ENCODE data around the gene RNF8. TPM values are rescaled to one million over a fixed set of nuclear protein-coding genes. Genes with fewer than 3 reads are reported as not detected.

RNF8 gene
- total and polyA plus RNA-seq, 9 of the 15 experiments (the other 6 are each of a cell fraction or from before 2014, with no cell fraction given): 10.6 to 47.0 (median 37.5) TPM

GRCh38 chr6:37432916-37433656 is 79.3 kb downstream of the RNF8 start, which contains the start of gene CMTR1:
CMTR1 (plus strand) TSS chr6:37433221; CDS start chr6:37435630, 2,409 bp downstream.
- in situ Hi-C loops (cut with MboI): no loop called here
- DNase-seq (ENCODE audit: extremely low read depth in 1 of 4, low spot score in 3 of 4) (peak; percentile 97 to 99 (median 99)), FAIRE-seq (peak; percentile 73), ATAC-seq (peak; percentile 95)
- H3K4me3 ChIP-seq: peak within 1 kb of the TSS; percentile 88
- TSS peak; percentile 14 for BruUV-seq (replicated peaks)
- H3K9me3 ChIP-seq (replicated peaks; ENCODE audit: control insufficient read depth, insufficient read depth, low read depth, low read length): peaks cover 4% of the 10 kb centered on the region; the same call in 1 of the 2 replicates
- H3K4me2 ChIP-seq (ENCODE audit: insufficient read depth, low read length): peak within 1 kb of the TSS; percentile 89
- peak within 1 kb of the TSS; percentile 81 to 96 for H3K9ac ChIP-seq (ENCODE audit: insufficient read depth in 1 of 2, low read depth in 2 of 2, low read length in 2 of 2)
- intact Hi-C loops (cut with micrococcal nuclease): no loop called here
- no peaks in the 10 kb centered on the region for H3K9me1 ChIP-seq (ENCODE audit: control insufficient read depth, insufficient read depth, low read length)
- peaks cover 28% of the 10 kb centered on the region for H3K36me3 ChIP-seq (ENCODE audit: control insufficient read depth, insufficient read depth, low read length)
- CTCF ChIA-PET (ENCODE audit: low intra/inter-chr PET ratio): interaction anchor here (1.5 kb wide), 1 partner anchor 259 kb away, joined by 3 read pairs; no protein-coding TSS in a partner anchor
- WGBS (ENCODE audit: insufficient coverage, low coverage, missing lambda C conversion rate): 0% methylated on average over 39 of the region's 61 CpGs
- peak within 1 kb of the TSS; percentile 83 for H3K27ac ChIP-seq (ENCODE audit: extremely low read depth, low read depth, low read length)
- H3K79me2 ChIP-seq (ENCODE audit: control insufficient read depth, insufficient read depth, low read length): peaks cover 46% of the 10 kb centered on the region
- no peaks in the 10 kb centered on the region for H4K20me1 ChIP-seq (replicated peaks; ENCODE audit: control insufficient read depth, insufficient read depth, low read length)
- peak within 1 kb of the TSS; percentile 100 for H2AFZ ChIP-seq (ENCODE audit: low read depth, low read length)
- peaks cover 14 to 22% of the 10 kb centered on the region in 2 experiments for H3K4me1 ChIP-seq (replicated peaks in 1 of 2; ENCODE audit: control insufficient read depth in 2 of 2, insufficient read depth in 2 of 2, low read length in 2 of 2)
- H3K27me3 ChIP-seq (ENCODE audit: control insufficient read depth in 2 of 2, insufficient read depth in 2 of 2, low read length in 2 of 2): no peaks in the 10 kb centered on the region
- POLR2A ChIA-PET: interaction anchor here (0.6 to 2.3 kb wide), 18 partner anchors 8 to 411 kb away, joined by 3 to 15 read pairs (median 8); no protein-coding TSS in a partner anchor
- TF ChIP-seq, protein P1, sequence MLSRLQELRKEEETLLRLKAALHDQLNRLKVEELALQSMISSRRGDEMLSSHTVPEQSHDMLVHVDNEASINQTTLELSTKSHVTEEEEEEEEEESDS (CRISPR knock-in tag; IDR thresholded peaks at IDR 0.05): no peak
- TF ChIP-seq HINFP (tag; conservative IDR thresholded peaks at IDR 0.05; ENCODE audit: low read depth): no peak; the same call in 1 of the 2 replicates
- no peak for TF ChIP-seq NCOA6 (IDR thresholded peaks at IDR 0.05)
- peak; percentile 33 for TF ChIP-seq RBM25 (IDR thresholded peaks at IDR 0.05; ENCODE audit: low read depth, low read length, severe bottlenecking)
- peak; percentile 79 for TF ChIP-seq FUS (optimal IDR thresholded peaks at IDR 0.05; ENCODE audit: low read depth, low read length)
- TF ChIP-seq CSDE1 (IDR thresholded peaks at IDR 0.05): peak in 1 of 2 experiments; percentile 84; a peak in 1 of 4 replicates
- no peak for TF ChIP-seq RBM17 (IDR thresholded peaks at IDR 0.05; ENCODE audit: borderline replicate concordance, low read depth, low read length)
- TF ChIP-seq CLOCK (CRISPR knock-in tag; IDR thresholded peaks at IDR 0.05; ENCODE audit: borderline replicate concordance): peak; percentile 56; the same call in 1 of the 2 replicates
- peak in 1 of 2 experiments; percentile 14; a peak in 1 of 4 replicates for TF ChIP-seq TEAD1 (CRISPR knock-in tag; IDR thresholded peaks at IDR 0.05)
- TF ChIP-seq ESRRA (IDR thresholded peaks at IDR 0.05; ENCODE audit: borderline replicate concordance, low read depth): peak; percentile 84
